ENCODE measurements around the gene PHF21A.

Gene PHF21A

DNA sequence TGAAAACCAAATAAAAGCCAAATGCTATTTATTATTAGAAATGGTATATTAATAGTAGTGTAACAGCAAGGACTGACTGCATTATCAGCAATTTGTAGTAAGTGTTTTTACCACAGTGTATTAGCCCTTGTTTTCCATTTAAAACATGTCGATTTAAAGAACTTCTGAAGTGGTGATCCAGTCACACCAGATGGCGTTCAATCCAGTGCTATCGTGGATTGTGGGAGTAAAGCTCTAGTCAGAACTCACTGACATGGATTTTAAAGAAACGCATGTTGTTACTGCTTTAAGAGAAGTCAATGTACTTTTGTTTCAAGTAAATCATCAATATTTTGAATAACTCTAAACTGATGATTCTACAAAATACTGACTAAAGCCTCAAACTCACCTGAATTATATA is 147.7 kb downstream of the PHF21A start:
- DNase-seq: no peak

DNA sequence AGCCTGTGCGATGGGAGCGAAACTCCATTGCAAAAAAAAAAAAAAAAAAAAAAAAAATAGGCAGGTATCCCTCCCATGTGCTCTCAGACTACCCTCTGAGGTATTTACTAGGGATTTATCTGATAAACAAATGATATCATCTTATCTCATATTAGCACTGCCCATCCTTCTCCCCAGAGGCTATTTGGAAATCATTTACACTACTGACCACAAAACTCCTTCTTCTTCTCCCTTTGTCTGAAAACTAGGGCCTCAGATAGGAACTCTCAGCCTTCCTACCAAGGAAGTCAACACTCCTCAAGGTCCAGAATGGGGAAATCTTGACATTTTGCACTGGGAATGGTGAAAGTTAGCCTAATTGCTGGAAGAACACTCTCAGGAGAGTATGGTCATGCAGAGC is 152.4 kb downstream of the PHF21A start:
- no peak for DNase-seq

DNA sequence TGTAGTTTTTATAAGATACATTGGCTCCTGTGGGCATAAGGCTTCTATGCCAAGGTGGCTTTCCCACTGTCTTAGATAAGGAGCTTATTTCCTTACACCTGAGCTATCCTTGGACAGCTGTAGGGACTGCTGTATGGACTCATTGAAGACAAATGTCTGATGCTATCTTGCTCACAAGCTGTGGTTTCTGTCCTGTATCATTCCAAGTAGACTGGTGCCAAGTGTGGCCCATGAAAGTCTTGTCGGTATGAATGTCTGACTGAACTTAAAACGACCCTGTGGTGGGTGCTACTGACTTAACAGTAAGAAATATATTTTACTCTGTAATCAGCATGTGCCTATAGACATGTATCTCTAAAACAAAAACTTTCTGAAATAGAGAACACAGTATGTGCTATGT is 153.7 kb downstream of the PHF21A start:
- DNase-seq: no peak

GRCh38 chr11:45964911-45965389 is 156.3 kb downstream of the PHF21A start:
- DNase-seq: no peak

- DNase-seq: no peak
Observed at GRCh38 chr11:45961751-45962240, 159.5 kb downstream of the PHF21A start.

GRCh38 chr11:45960387-45961095 is 160.7 kb downstream of the PHF21A start:
- DNase-seq: no peak

GRCh38 chr11:45959851-45960250 is 161.4 kb downstream of the PHF21A start:
- DNase-seq: no peak

GRCh38 chr11:45949992-45950407 is 171.3 kb downstream of the PHF21A start:
- DNase-seq: no peak

- no peak for DNase-seq
Observed at GRCh38 chr11:45948356-45948755, 172.9 kb downstream of the PHF21A start.

- no peak for DNase-seq
Observed at GRCh38 chr11:45947885-45948284, 173.4 kb downstream of the PHF21A start.

- DNase-seq: no peak
Observed at GRCh38 chr11:45945397-45945999, 175.8 kb downstream of the PHF21A start.

DNA sequence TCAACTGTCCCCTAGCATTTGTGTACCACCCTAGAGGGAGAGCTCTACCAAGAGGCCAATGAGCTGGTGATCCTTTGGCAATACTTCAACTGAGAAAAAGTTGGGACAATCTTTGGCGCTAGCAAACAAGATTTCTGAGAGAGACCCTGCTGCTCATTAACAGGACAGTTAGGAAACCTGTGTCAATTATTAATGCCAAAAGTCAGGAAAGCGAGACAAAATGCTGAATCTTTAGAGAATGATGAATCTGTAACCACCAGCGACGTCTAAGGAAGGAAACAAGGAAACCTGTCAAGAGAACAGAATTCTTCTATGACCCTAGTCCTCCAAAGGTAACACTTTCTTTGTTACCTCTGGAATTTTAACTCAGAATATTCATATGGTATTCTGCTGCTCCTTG is 178.9 kb downstream of the PHF21A start:
- no peak for DNase-seq

- no peak for DNase-seq
Observed at GRCh38 chr11:45941285-45941684, 180.0 kb downstream of the PHF21A start.

- DNase-seq: no peak
Observed at GRCh38 chr11:45939836-45940235, 181.4 kb downstream of the PHF21A start.

- no peak for DNase-seq
Observed at GRCh38 chr11:45937916-45938315, 183.3 kb downstream of the PHF21A start.

- no peak for DNase-seq
Observed at GRCh38 chr11:45936511-45937054, 184.7 kb downstream of the PHF21A start.

GRCh38 chr11:45935349-45936064 is 185.7 kb downstream of the PHF21A start:
- no peak for DNase-seq

DNA sequence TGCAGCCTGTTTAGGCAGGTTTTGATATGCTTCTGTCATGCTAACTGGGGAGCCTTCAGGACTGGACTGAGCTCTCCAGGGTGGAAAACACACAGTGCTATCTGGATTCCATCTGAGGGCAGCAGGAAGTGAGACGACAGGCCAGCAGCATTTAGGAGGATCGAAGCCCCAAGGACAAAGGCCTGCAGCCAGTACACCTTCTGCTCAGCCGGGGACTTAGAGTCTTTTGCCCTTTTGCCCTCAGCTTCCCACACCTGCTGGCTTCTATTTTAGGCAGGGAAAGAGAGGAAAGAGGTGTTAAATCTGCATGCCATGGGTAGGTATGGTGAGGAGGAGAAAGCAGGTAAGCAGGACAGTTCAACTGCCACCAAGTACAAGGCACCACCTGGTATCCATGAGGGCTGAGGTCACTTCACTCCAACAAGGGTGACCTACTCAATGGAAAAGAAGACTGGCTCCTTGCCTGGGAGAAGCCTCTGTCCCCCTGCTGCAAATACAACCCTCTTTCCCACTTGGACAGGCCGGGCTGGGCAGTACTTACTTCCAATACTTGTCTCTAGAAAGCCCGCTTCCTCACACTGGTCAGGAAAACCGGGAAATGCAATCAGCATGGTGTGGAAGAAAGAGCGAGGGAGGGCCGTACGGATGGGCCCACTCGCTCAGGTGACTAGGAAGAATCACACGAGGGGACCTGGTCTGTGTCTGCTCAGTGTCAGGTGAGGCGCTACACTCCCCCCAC is 186.5 kb downstream of the PHF21A start:
- DNase-seq: no peak

DNA sequence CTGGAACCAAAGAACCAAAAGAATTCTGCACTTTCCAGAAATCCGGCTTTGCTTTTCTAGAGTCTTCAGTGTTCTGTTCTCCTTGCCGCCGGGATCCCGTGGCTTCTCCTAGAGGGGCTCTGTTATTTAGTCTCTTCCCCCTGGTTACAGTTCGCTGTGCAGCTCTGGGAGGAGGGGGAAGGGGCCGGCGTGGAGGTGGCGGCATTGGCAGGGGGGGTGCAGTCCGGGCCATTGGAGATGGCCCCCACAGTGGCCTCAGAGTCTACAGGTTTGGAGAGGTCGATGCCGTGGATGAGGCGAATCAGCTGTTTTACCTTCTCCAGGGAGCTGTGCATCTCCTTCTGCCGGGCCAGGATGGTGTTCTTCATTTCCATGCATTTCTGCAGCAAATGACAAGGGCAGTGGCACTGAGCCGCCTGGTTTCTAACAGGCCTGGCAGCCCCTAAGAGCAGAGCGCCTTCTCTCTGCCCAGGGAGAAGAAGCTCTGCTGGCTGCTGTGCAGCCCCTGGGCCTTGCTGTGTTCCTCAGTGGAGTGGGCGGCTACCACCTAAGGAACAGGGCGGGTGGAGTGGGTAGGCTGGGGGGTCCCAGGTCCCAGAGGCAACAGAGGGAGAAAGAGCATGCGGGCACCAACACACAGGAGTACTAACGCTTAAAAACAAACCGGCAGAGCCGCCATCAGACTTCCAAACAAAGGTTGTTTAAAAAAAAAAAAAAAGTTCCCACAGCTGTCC is 187.2 kb downstream of the PHF21A start:
- DNase-seq: no peak

DNA sequence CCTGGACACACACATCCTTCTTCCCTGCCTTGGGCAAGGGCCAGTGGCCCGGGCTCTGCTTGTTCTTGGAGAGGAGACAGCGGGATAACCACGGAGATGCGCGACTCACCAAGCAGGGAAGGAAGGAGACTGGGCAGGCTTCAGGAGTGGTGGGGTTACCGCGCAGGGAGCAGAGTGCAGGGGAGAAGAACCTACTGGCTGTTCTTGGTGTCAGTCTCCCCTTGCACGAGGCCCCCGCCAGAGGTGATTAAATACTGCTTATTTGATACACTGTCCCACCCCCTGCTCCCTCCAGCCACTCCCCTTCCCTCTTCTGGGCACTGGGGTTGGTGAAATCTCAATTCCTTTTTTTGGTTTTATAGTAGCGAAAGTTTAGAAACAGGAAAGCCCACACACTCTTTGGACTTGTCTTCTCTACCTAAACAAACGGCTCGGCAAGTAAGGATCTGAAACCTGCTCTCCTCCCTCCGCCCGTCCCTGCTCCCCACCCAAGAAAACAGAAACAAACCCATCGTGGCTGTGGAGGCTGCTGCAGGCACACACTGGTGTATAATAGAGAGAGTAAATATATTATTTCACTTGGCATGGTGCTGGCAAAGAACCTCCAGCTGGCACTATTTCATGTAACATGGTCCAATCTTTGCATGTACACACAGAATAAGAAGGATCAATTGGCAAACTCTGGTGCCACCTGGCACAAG is 188.0 kb downstream of the PHF21A start:
- no peak for DNase-seq

DNA sequence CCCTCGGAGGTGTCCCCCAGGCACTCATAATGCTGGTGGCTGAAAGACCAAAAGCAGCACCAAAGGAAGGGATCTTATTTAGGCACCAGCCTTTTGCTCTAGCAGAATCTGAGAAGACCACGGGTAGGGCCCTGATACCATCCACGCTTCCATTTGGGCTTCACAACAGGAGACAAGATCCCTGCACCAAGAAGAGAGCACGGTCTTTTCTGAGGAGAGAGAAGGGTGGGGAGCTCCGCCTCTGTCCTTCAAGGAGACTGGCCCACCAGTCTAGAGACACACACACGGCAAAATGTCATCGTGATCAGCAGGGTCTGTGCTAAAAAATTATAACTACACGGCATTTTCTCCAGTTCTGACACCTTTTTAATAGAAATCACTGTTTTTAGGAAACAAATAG is 189.0 kb downstream of the PHF21A start:
- DNase-seq: no peak
